Activated CD4-positive, alpha-beta T cell treated with anti-CD3 and anti-CD28 coated beads, Interleukin-2, amount 50 U/mL, for 16 hours (primary cell): ENCODE data around the gene BBX.

ENCODE experiments used
- DNase-seq: peaks from one replicate; pipeline ENCODE4 v3.0.0-alpha.2; 2020

The BBX gene

DNA sequence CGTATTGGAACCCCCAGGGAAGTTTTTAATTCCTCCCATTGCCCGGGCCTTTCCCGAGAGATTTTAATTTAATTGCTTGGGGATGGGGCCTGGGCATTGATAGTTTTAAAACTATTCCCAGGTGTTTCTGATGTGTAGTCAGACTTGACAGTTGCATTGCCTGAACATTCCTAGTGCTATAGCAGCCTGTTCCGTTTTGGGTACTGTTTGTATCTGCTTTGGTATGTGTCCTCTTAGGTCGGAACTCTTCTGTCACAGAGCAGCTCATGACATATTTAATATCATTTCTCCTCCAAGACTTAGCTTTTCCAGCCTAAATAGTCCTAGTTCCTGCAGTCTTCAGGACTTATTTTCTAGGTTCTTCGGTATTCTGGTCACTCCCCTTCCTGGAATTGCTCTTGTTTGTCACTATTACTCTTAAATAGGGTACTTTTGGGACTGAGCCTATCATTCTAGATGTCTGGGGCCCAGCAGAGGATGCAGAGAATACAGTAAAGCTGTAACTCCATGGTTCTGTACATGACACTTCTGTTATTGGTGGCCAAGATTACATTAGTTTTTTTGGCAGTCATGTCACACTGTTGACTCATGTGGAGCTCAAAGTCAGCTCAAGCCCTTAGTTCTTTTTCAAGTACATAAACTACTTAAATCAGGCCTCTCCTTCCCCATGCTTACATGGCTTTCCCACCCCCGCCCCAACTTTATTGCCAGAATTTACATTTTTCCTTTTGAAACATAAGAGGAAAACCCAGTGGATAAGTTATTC lies 81.5 kb downstream of the BBX start:
- no peak for DNase-seq

DNA sequence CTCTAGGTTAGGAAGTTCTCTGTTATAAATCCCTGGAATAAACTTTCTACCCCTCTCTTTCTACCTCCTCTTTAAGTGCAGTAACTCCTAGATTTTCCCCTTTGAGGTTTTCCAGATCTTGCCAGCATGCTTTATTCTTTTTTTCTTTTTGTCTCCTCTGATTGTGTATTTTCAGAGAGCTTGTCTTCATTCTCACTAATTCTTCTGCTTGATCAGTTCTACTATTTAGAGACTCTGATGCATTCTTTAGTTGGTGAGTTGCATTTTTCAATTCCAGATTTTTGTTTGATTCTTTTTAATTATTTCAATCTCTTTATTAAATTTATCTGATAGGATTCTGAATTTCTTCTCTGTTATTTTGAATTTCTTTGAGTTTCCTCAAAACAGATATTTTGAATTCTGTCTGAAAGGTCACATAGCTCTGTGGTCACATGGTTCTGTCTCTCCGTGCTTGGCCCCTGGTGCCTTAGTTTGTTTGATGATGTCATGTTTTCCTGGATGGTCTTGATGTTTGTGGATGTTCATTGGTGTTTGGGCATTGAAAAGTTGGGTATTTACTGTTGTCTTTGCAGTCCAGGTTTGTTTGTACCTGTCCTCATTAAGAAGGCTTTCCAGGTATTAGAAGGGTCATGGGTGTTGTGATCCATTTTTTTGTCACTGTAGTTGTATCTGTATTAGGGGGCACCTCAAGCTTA lies 89.2 kb downstream of the BBX start:
- no peak for DNase-seq

DNA sequence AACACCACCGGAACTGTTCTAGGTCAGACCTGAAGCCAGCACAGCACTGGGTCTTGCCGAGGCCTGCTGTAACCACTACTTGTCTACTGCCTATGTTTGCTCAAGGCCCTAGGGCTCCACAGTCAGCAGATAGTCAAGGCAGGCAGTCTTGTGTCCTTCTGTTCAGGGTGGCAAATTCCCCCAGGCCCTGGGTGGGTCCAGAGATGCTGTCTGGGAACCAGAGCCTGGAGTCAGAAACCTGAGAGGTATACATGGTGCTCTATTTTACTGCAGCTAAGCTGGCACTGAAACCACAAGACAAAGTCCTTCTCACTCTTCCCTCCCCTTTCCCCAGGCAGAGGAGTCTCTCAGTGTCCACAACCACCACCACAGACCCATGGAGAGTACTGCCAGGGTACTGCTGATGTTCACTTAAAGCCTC lies 89.9 kb downstream of the BBX start:
- no peak for DNase-seq

GRCh38 chr3:107619549-107619948 lies 96.8 kb downstream of the BBX start:
- DNase-seq = no peak

- no peak for DNase-seq
These were observed 97.8 kb downstream of the BBX start for GRCh38 chr3:107620534-107620933.

DNA sequence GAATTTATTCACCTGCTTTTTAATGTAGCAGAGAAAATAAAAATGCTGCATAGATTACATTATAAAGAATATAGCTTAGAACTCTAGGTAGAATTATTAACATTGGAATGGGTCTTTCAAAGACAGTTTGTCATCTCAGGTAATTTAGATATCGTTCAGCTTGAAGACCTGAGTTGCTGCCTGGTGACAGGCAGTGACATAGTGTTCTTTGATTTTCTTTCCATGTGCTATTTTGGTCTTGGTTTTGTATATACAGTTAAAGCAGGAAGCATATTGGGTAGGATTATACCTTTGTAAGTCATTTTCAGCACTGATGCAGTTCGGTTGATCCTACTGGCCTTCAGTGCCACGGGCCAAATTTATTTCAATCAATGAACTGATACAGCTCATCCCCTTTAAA lies 98.7 kb downstream of the BBX start:
- no peak for DNase-seq

GRCh38 chr3:107627962-107628542 lies 105.3 kb downstream of the BBX start:
- no peak for DNase-seq

- DNase-seq = no peak
These were observed 106.8 kb downstream of the BBX start for GRCh38 chr3:107629566-107629965.

DNA sequence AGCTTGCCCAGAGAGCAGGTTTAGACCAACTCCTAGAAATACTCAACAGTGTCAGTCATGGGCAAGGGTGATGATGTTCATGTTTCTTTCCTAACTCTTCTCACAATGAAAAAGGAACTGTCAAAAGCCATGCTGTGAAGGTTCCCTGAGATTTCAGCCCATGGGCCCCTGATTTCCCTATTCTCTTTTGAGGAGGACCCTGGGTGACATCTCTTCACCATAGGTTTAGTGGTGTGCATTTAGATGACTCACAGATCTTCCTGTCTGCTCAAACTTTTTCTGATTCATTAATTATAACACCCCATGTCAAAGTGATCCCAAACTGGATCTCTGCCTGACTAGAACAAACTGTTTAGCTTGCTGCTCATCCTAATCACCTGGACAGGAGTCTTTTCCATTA lies 108.0 kb downstream of the BBX start:
- DNase-seq = peak; percentile 17

DNA sequence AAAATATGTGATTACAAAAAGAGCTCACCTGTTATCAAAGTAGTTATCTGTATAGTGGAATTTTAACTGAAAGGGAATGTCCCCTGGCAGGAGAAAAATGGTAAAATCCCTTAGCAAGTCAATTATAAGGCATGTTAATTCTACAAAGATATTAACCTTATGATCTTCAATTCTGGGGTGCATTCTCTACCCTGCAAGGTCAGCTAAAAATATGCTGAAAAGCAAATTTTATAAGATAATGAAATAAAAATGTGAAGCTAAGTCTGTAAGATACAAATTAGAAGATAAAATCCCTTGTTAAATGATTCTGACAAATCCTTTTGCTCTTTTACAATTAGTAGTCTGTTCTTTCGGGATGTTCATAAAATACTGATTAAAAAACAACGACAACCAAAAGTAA lies 109.8 kb downstream of the BBX start:
- no peak for DNase-seq

DNA sequence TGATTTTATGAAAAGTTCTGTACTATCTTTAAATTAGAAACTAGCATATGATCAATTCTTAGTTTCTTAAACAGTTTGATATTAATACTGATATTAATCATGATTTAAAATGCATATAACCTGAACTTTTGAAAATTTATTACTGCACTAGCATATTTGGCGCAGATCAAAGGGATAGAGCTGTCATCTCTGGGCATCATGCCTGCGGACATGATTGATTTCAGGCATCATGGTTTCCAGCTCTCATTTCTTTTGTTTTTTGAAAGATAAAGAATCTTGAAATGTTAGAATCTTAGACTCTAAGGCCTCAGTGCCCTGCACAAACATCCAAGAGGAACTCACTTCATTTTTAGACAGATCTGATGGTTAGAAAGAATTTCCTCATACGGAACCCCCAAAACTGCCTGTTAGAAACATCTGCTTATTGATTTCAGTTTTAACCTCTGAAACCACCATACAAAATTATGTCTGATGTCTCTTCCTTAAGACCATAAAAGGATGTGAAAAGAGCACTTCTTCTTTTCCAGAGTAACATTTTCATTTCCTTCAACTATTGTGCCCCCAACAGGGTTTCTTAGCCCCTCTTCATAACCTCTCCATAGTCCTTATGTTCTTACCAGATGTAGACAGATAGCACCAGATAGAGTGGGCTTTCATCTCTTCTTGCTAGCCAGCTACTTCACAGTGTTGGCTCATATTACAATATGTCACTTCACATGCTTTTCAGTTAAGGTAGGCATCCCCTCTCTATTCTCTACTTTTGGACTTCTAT lies 110.8 kb downstream of the BBX start:
- DNase-seq = no peak

DNA sequence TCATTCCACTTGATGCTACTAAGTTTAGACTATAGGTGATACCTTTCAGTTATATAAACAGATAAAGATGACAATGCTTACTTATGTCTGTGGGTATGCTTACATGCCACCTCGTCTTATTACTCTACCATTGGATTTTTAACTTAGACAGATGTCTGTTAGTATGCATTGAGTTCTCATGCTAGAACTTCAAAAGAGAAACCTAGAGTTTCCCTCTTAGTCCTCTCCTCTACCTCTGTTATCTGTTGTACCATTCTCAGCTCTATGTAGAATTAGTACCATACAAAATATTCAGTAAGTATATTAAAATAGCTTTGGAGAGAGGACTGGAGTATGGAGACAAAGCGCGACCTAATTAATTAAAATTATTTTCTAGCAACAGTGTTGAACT lies 111.3 kb downstream of the BBX start:
- DNase-seq = no peak

- no peak for DNase-seq
These were observed 114.8 kb downstream of the BBX start for GRCh38 chr3:107637416-107638183.

- DNase-seq = no peak
These were observed 119.0 kb downstream of the BBX start for GRCh38 chr3:107641572-107642307.

DNA sequence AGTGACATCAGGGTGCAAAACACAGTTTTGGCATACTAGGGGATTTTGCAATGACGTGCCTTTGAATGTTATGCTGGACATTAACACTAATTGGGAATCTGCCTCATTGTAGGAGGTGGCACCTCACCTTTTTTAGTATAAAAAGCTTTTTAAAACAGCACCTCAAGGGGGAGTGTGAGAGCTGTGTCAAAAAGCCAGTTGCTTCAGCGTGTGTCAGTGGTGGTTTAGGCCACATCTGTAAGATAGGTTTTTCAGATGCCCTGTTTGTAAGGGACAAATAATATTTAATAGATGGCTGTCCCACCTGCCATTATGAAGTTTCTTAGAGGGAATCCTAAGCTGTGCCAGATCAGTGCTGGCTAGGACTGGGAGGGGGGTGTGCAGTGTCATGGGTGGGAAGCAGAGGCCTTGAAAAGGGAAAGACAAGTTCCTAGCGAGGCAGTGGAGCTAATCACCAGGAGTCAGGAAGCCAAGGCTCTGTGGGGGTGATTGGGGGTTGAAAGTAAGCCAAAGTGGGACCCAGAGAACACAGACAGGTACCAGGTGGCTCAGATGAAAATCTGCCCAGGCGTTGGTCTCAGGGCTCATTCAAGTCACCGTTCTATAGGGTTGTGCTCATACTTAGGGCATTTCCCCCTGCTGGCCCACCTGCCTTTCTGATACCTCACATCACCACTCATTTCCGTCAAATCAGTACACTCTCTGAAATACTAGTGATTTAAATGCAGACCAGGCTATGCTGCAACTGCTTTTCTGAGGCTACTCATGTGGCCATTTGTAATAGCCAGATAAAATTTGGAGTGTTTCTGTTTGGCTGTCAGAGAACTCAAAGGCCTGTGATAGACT lies 120.5 kb downstream of the BBX start:
- DNase-seq = peak; percentile 18

DNA sequence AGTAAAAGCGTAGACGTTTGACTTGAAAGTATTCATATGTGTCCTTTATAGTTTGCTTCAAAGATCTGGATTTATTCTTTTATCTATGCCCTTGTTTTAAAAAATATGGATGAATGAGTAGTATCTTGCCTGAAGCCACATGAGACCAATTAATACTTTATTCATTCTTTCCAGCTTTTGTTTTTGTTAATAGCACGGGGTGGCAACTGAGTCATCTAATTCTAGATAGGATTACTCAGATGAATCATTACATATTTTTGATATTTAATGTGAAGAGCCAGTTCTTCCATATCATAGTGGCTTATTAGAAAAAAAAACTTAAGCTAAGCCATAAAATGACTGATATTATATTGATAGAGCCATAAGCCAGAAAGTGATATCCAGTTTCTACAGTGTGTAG lies 121.9 kb downstream of the BBX start:
- DNase-seq = no peak

DNA sequence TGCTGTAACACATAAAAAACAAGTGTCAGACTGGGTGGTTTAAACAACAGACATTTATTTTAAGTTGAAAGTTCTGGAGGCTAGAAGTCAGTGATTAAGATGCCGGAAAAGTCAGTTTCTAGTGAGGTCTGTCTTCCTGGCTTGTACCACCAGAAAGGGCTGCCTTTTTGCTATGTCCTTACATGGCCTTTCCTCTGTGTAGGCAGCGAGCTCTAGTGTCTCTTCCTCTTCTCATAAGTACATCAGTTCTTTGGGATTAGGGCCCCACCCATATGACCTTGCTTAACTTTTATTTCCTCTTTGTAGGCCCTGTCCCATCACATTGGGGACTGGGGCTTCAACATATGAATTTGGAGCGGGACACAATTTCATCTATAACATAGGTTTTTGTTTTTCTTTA lies 128.0 kb downstream of the BBX start:
- no peak for DNase-seq

GRCh38 chr3:107651782-107652181 lies 129.0 kb downstream of the BBX start:
- DNase-seq = peak; percentile 37

GRCh38 chr3:107654218-107654617 lies 131.5 kb downstream of the BBX start:
- DNase-seq = no peak

DNA sequence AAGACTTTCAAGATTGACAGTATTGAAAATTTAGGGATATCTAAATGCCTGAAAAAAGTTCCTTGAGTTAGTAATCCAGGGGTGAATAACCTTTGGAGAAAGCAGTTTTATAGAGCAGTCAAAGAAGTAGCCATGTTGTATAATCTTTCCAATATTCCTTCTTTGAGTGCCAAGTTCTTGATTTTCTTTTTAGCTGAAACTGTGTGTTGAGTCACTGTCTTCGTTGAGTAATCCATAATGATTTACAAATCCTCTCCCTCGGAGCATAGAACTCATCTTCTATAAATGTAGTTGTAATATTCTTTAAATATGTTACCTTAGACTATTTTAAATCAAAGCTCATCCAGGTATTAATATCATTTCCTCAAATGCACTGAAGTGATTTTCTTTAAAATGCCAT lies 135.2 kb downstream of the BBX start:
- no peak for DNase-seq
